Cerebellar nuclear complex (tissue), 1 donor: Measurements from ENCODE around the gene TFDP2.

Experiments
- DNase-seq, 2 experiments: peaks; one replicate each; lab custom pipeline; 2025; lab: John Stamatoyannopoulos, UW

TFDP2 gene

DNA sequence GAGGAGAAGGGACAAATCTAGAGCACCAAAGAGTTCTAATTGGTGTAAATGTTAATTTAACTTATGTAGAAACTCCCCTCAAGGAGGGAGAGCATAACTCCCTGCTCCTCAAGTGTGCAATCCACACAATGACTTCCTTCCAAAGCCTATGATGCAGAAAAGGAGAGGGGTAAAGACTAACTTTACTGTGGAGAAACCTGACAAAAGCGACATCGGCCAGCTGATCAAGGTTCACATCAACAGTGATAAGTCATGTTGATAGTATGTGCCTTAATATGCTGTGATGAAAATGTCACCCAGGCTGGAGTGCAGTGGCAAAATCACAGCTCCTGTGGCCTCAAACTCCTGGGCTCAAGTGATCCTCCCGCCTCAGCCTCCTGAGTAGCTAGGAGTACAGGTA, 76.5 kb downstream of the TFDP2 start:
- DNase-seq = no peak

DNA sequence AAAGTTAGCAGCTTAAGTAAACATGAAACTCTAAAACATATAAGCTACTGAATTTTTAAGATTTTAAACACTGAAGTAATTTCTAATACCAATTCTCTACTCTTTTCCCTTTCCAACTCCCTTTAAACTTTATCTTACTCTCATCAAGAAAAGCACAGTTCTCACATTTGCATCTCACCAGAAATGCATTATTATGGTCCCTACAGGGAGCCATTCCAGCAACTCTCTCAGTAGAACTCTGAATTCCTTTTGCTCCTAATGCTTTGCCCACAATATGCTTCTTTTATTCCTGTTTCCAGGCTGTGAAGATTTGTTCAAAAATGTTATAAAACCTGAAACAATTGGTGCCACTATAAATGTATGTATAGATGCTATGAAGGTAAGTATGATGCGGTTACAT, 83.4 kb downstream of the TFDP2 start:
- DNase-seq = no peak

DNA sequence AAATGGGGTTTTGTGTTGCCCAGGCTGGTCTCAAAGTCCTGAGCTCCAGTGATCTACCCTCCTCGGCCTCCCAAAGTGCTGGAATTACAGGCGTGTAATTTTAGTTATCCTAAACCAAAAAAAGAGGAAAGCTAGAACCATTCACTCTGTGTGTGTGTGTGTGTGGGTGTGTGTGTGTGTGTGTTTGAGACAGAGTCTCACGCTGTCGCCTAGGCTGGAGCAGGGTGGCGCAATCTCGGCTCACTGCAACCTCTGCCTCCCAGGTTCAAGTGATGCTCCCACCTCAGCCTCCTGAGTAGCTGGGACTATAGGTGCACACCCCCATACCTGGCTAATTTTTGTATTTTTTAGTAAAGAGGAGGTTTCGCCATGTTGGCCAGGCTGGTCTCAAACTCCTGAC, 84.0 kb downstream of the TFDP2 start:
- no peak for DNase-seq

GRCh38 chr3:142064454-142064853, 84.9 kb downstream of the TFDP2 start:
- DNase-seq = no peak

GRCh38 chr3:142057331-142057725, 92.0 kb downstream of the TFDP2 start:
- DNase-seq = no peak

GRCh38 chr3:142056656-142057330, 92.6 kb downstream of the TFDP2 start:
- DNase-seq = no peak

DNA sequence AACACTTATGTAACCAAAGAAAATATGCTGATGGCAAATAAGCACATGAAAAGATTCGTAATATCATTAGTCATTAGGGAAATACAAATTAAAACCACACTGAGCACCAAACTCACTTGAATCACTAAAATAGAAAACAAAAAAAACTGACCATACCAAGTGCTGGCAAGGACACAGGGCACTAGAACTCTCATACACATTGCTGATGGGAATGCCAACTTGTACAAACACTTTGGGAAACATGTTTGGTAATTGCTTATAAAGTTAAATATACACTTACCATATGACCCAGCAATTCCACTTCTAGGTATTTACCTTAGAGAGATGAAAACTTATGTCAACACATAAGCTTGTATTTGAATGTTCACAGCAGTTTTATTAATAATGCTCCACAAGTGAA, 95.5 kb downstream of the TFDP2 start:
- DNase-seq = no peak

DNA sequence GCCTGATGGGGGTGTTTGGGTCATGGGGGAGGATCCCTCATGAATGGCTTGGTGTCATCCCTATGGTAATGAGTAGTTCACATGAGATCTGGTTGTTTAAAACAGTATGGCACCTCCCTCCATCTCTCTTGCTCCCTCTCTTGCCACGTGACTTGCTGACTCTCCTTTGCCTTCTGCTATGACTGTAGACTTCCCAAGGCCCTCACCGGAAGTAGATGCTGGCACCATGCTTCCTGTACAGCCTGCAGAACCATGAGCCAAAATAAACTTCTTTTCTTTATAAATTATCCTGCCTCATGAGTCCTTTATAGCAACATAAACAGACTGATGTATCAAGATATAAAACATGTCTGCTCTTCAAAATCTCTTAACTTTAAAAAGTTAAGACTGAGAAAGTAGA, 96.1 kb downstream of the TFDP2 start:
- DNase-seq = no peak

- no peak for DNase-seq
Observed at GRCh38 chr3:142051351-142051750, 98.0 kb downstream of the TFDP2 start.

- no peak for DNase-seq
Observed at GRCh38 chr3:142047021-142047369, 102.3 kb downstream of the TFDP2 start.

DNA sequence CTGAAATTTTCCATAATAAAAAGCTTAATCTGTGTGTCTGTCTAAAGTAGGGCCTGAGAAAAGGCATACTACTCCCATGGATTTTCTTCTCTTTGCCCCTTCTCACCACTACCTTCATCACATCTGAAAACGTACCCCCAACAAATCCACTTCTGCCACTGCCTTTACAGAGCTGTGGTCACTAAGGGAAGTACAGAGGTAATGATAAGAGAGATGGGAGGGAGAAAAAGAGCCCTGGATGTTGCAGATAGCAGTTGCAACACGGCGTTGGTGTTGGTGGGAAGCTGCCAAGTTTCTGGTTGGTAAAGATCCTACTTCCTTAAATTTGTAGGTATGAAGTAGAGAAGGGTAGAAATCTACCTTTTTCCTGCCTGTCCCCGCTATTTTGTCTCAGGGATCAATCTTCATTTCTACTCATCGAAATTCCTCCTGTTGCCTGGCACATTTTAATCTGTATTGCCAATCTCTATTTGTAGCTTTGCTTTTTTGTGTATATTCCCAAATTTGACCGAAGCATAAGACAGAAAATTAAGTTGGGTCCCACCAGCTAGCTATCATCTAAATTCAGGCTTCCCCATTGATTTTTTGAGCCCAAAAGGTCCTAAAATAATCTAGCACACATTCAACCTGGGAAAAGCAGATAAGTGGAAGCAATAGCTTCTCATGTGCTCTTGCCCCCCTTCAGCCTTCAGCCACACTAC, 102.9 kb downstream of the TFDP2 start:
- DNase-seq = no peak

- no peak for DNase-seq
Observed at GRCh38 chr3:142040941-142041491, 108.3 kb downstream of the TFDP2 start.

DNA sequence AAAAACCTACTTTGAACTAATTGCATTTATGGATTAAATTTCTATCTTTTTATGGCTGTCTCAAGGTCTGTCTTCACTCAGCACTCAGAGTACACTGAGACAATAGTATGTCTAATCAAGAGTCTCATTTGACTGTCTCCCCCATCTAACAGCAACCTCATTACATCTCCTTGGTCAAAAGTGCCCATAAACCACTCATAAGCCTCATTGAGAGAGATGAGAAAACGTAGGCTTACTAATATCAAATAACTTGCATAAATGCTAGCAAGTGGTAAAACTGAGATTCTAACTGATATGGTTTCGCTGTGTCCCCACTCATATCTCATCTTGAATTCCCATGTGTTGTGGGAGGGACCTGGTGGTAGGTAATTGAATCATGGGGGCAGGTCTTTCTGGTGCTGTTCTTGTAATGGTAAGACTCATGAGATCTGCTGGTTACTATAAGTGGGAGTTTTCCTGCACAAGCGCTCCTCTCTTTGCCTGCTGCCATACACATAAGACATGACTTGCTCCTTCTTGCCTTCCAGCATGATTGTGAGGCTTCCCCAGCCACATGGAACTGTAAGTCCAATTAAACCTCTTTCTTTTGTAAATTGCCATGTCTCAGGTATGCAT, 113.9 kb downstream of the TFDP2 start:
- no peak for DNase-seq

DNA sequence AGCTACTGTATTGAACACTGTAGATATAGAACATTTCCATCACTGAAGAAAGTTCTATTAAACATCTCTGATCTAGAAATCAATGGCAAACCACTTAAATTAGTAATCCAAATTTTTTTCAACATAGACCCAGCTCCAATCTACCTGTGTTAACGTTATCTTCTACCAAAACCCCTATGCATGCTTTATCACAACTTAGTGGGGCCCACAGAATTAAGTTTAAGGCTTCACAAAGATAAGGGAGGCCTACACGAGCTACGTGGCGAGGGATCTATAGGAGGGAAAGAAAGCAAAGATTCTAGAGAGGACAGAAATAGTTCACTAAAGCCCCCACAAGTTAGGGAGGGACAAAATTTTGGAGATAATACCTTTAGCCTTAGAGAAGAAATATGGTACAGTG, 116.1 kb downstream of the TFDP2 start:
- no peak for DNase-seq

DNA sequence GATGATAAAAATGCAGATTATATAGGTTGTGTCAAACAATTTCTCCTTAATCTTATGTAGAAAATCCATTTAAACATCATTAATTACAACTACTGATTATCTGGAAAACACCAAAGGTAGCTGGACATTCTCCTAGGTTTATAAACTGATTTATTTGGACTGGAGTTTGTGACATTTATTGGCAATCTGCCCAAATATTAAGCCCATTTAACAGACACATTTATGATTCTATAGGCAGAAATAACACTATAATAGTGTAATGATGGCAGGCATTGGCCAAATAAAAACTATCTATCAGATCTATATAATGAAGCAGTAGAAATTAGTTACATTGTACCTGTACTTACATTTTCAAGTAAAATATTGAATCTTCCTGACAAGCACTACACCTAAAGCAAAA, 117.8 kb downstream of the TFDP2 start:
- no peak for DNase-seq

DNA sequence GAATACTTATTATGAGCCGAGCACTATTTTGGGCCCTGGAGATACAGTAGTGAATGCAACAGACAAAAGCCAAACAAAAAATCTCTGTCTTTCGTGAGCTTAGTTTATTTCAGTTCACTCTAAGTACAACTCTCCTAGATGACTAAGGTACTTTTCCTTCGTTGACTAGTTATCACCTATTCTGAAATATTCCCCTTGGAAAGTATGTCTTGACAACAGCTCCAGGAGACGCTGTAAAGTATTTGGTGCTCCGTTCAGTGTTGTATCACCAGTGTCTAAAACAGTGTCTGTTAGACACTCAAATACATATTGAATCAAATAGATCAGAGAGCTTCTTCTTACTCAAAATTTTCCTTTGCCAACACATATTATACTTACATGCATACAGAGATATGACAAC, 119.6 kb downstream of the TFDP2 start:
- DNase-seq = no peak

DNA sequence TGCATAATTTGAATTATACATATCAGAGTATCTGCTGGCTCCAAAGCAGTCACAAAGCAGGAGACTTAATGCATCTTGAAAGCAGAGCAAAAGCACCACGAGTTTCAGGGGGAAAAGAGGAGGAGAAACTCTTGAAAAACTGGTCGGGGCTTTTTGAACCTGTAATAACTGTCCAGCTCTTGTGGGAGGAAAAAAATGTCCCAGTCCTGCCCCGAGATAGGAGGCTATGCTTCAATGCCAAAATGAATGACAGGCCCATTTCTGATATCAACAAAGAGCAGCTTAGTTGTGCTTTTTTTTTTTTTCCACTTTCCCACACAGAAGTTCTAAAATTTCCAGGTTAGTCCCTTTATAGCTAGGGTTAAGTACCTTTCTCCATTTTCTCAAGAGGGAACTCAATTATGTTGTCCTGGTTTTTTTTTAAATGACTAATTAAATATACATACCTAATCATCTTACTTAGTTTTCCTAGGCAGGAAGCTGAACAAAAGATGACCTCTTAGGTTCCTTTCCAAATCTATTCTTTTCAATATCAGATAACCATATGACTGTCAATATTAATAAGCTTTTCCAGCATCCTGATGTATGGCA, 120.2 kb downstream of the TFDP2 start:
- DNase-seq = no peak

DNA sequence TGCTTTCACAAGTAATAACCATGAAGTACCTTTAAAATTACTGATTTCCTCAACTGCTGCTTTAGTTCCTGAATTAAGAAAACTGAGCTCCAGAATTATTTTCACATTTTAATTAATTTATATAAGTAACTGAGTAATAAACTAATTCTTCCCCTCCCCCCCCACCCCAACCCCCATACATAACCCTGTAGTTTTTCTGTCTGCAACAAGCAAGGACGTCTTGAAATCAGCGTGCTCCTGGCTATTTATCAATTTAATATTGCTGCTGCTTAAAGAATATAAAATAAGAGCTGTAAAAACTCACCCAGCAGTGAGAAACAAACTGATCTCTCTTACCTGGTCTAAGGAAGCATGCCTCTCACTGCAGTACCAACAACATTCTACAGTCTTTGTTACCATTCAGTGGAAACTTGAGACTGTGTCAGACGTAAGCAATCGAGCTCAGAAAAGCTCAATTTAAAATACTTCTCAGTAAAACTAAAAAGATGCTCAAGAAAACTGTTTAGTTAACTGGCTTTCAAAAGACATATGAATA, 121.0 kb downstream of the TFDP2 start:
- no peak for DNase-seq

DNA sequence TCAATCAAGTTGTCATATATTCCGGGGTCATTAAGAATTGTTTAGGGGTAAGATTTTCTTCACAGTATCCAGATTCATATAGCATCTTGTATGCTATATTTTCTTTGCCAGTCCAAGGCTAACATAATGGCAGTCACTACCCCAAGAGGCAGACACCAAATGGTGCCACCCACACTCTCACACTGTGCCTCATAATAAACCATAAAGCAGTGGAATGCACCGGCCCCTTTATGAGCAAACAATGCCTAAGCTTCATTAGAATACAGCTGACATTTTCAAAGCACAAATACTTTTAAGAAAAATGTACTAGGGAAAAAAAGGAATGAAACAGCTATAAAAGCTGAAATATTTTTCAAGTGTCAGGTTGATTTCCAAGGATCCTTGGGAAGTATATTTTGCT, 121.6 kb downstream of the TFDP2 start:
- no peak for DNase-seq

DNA sequence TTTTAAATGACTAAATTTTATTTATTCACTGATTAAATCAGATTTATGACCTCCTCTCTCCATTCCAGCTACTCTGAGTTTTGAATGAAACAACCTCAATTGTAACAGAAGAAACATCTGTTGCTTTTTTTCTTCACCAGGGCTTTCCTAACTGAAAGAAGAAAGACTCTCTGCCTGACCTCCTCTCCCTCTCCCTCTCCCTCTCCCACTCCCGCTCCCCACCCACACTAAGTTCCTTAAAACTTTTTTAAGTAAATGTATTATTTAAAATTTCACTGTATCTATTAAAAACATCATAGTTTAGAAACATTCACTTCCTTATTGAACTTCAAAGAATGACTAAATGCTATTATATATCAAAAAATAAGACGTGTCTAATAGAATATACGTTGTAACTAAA, 122.0 kb downstream of the TFDP2 start:
- DNase-seq = no peak

- DNase-seq = no peak
Observed at GRCh38 chr3:142026333-142026732, 123.0 kb downstream of the TFDP2 start.

DNA sequence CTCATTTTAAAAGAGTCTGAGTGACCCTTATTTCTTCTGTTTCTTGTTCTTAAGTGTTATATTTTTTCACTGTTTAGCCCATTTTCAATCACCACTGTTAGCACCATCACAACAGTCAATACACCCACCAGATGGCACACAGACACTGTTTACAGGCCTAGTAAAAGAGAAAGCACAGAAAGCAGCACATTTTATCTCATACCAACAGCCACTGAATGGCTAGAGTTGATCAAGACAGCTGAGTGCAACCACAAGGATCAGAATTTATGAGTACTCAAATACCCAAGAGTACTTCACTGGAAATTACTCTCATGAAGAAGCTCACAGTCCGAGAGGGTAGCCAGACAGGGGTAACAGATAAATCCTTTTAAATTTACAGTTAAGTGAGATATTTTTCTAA, 127.0 kb downstream of the TFDP2 start:
- DNase-seq = no peak

DNA sequence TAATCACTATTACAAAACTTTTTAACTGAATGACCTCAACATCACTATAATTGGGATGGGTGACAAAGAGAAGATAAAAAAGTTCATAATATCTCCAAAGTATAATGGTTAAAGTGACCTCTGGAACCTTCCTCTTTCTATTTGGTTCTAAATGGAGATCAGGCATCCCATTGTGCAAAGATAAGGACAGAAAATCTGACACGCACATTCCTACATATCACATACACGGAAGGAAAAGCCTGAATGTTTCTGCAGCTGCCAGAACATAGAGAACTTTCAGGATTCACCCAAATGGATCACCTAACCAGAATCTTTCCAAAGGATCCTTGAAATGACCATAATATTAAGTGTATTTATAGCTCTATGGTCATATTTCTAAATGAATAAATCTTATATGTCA, 128.2 kb downstream of the TFDP2 start:
- no peak for DNase-seq
